G401.6 (cell line): Measurements from ENCODE around the gene MRGPRD.

Experiments
- FAIRE-seq: peaks from 2 replicates; lab custom pipeline; 2012; peaks lifted over from hg19 to GRCh38; lab: Jason Lieb, UNC

MRGPRD gene

GRCh38 chr11:68930991-68931855 lies 49.6 kb downstream of the MRGPRD start:
- no peak for FAIRE-seq
